ENCODE results near the gene SLC16A12.

DNA sequence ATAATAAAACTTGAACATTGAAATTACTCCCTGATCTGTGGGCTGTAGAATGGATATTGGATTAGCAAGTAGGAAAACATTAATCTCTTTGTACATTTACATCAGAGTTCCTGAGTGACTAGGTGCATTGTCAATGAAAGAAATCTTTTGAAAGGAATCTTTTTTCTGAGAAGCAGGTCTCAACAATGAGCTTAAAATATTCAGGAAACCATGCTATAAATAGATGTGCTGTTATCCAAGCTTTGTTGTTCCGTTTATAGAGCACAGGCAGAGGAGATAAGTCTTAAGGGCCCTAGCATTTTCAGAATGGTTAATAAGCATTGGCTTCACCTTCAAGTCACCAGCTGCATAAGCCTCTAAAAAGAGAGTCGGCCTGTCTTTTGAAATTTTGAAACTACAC lies 41.3 kb upstream of the SLC16A12 start:
- no peak for TF ChIP-seq POLR2AphosphoS5 (IDR thresholded peaks at IDR 0.05; ENCODE audit: low read depth, low read length)
- no peak for TF ChIP-seq TAF1 (IDR thresholded peaks at IDR 0.05; ENCODE audit: borderline replicate concordance, low read depth, low read length)
- TF ChIP-seq POLR2A (IDR thresholded peaks at IDR 0.05; ENCODE audit: low read depth, low read length), result no peak
